H9 (cell line): Measurements from ENCODE around the gene OPHN1. TPM values are rescaled to one million over a fixed set of nuclear protein-coding genes. Genes with fewer than 3 reads are reported as not detected.

ENCODE experiments used
- DNase-seq: peaks from one replicate; pipeline ENCODE4 v3.0.0-alpha.2; 2017
- H2AFZ ChIP-seq: one replicate; pipeline ENCODE4 v1.6.1; 2013; ENCODE audit warnings: mild to moderate bottlenecking, low read length, control low read depth, moderate library complexity
- H2AK5ac ChIP-seq: 2 replicates; pipeline ENCODE4 v1.6.1; 2013; ENCODE audit warnings: low read length, control low read depth, mixed read lengths; ENCODE audit not compliant: insufficient read length
- H2BK120ac ChIP-seq: one replicate; pipeline ENCODE4 v1.6.1; 2013; ENCODE audit warnings: low read depth, mild to moderate bottlenecking, low read length, control low read depth, inconsistent platforms; ENCODE audit not compliant: poor library complexity, severe bottlenecking
- H2BK12ac ChIP-seq: 2 replicates; pipeline ENCODE4 v1.6.1; 2013; ENCODE audit warnings: low read length, control low read depth, mixed read lengths, low read depth; ENCODE audit not compliant: insufficient read length
- H2BK15ac ChIP-seq: 2 replicates; pipeline ENCODE4 v1.6.1; 2013; ENCODE audit warnings: low read depth, low read length, control low read depth
- H2BK20ac ChIP-seq: one replicate; pipeline ENCODE4 v1.6.1; 2013; ENCODE audit warnings: low read depth, mild to moderate bottlenecking, low read length, control low read depth, inconsistent platforms; ENCODE audit not compliant: poor library complexity, severe bottlenecking
- H2BK5ac ChIP-seq: 2 replicates; pipeline ENCODE4 v1.6.1; 2013; ENCODE audit warnings: low read length, control low read depth, mixed read lengths; ENCODE audit not compliant: insufficient read length
- H3K14ac ChIP-seq: 2 replicates; pipeline ENCODE4 v1.6.1; 2013; ENCODE audit warnings: low read length, control low read depth; ENCODE audit not compliant: insufficient read depth
- H3K18ac ChIP-seq: 2 replicates; pipeline ENCODE4 v1.6.1; 2013; ENCODE audit warnings: low read depth, mild to moderate bottlenecking, mixed read lengths, low read length, control low read depth; ENCODE audit not compliant: insufficient read length
- H3K23ac ChIP-seq: 2 replicates; pipeline ENCODE4 v1.6.1; 2013; ENCODE audit warnings: low read length, control low read depth, mixed read lengths, low read depth; ENCODE audit not compliant: insufficient read length
- H3K23me2 ChIP-seq: 2 replicates; pipeline ENCODE4 v1.6.1; 2013; ENCODE audit warnings: low read depth, mild to moderate bottlenecking, mixed read lengths, low read length, control low read depth; ENCODE audit not compliant: insufficient read length, poor library complexity, severe bottlenecking
- H3K27ac ChIP-seq: 2 replicates; pipeline ENCODE4 v1.5.1; 2013; ENCODE audit warnings: low read length, control low read depth, mixed read lengths, low read depth; ENCODE audit not compliant: insufficient read length
- H3K27me3 ChIP-seq: 2 replicates; pipeline ENCODE4 v1.6.1; 2013; ENCODE audit warnings: low read length, control low read depth, inconsistent platforms; ENCODE audit not compliant: insufficient read depth
- H3K4ac ChIP-seq: 2 replicates; pipeline ENCODE4 v1.6.1; 2013; ENCODE audit warnings: low read depth, mild to moderate bottlenecking, control low read depth, inconsistent platforms, low read length, moderate library complexity
- H3K4me1 ChIP-seq: 2 replicates; pipeline ENCODE4 v1.6.1; 2013; ENCODE audit warnings: low read length, control low read depth, inconsistent platforms; ENCODE audit not compliant: insufficient read depth
- H3K4me2 ChIP-seq: 2 replicates; pipeline ENCODE4 v1.6.1; 2013; ENCODE audit warnings: low read length, control low read depth, mixed read lengths; ENCODE audit not compliant: insufficient read length, insufficient read depth
- H3K56ac ChIP-seq: 2 replicates; pipeline ENCODE4 v1.6.1; 2013; ENCODE audit warnings: low read depth, mild to moderate bottlenecking, mixed read lengths, low read length, control low read depth; ENCODE audit not compliant: insufficient read length
- H3K79me1 ChIP-seq: 2 replicates; pipeline ENCODE4 v1.6.1; 2013; ENCODE audit warnings: low read depth, mild to moderate bottlenecking, moderate library complexity, low read length, control low read depth, inconsistent platforms; ENCODE audit not compliant: insufficient read depth, poor library complexity, severe bottlenecking
- H3K79me2 ChIP-seq: 2 replicates; pipeline ENCODE4 v1.6.1; 2013; ENCODE audit warnings: low read length, control low read depth, inconsistent platforms; ENCODE audit not compliant: insufficient read depth
- H3K9ac ChIP-seq: 2 replicates; pipeline ENCODE4 v1.6.1; 2013; ENCODE audit warnings: low read length, control low read depth, mixed read lengths; ENCODE audit not compliant: insufficient read length; ENCODE audit errors: extremely low read depth
- H3K9me3 ChIP-seq: one replicate; pipeline ENCODE4 v1.6.1; 2013; ENCODE audit warnings: low read depth, low read length, inconsistent platforms; ENCODE audit not compliant: control insufficient read depth
- H3T11ph ChIP-seq: one replicate; pipeline ENCODE4 v1.6.1; 2013; ENCODE audit warnings: mild to moderate bottlenecking, low read length, control low read depth, inconsistent platforms
- H4K20me1 ChIP-seq: one replicate; pipeline ENCODE4 v1.6.1; 2013; ENCODE audit not compliant: control insufficient read depth, insufficient read length, insufficient read depth
- H4K5ac ChIP-seq: 2 replicates; pipeline ENCODE4 v1.6.1; 2013; ENCODE audit warnings: low read depth, mild to moderate bottlenecking, mixed read lengths, low read length, control low read depth; ENCODE audit not compliant: insufficient read length
- H4K8ac ChIP-seq: replicated peaks from 2 replicates; pipeline ENCODE4 v1.6.1; 2013; ENCODE audit warnings: low read length, control low read depth, mixed read lengths, low read depth; ENCODE audit not compliant: insufficient read length
- H4K91ac ChIP-seq: 2 replicates; pipeline ENCODE4 v1.6.1; 2013; ENCODE audit warnings: low read depth, mild to moderate bottlenecking, moderate library complexity, mixed read lengths, low read length, control low read depth; ENCODE audit not compliant: insufficient read length
- H3K27ac Mint-ChIP-seq, 3 experiments: 2 replicates in 2 of 3; 3 replicates in 1 of 3; pipeline ENCODE4 v1.8.0; 2020 to 2021; ENCODE audit warnings: mixed read lengths in 3 of 3, mild to moderate bottlenecking in 1 of 3, moderate library complexity in 1 of 3
- H3K27me3 Mint-ChIP-seq: 2 replicates; pipeline ENCODE4 v1.8.0; 2021; ENCODE audit warnings: low read depth, mild to moderate bottlenecking, moderate library complexity, mixed read lengths
- H3K36me3 Mint-ChIP-seq, 3 experiments: 2 replicates in 2 of 3; 3 replicates in 1 of 3; pipeline ENCODE4 v1.8.0; 2020 to 2021; ENCODE audit warnings: low read depth in 3 of 3, mixed read lengths in 3 of 3; ENCODE audit not compliant: insufficient read depth in 1 of 3
- H3K4me1 Mint-ChIP-seq, 2 experiments: 2 replicates each; pipeline ENCODE4 v1.8.0; 2020; ENCODE audit warnings: mixed read lengths in 2 of 2
- H3K4me3 Mint-ChIP-seq, 2 experiments: 2 replicates in 1 of 2; 3 replicates in 1 of 2; pipeline ENCODE4 v1.8.0; 2020 to 2021; ENCODE audit warnings: mild to moderate bottlenecking in 2 of 2, mixed read lengths in 2 of 2, moderate library complexity in 1 of 2
- H3K9me3 Mint-ChIP-seq, 2 experiments: 2 replicates in 1 of 2; 3 replicates in 1 of 2; pipeline ENCODE4 v1.8.0; 2020; ENCODE audit warnings: mild to moderate bottlenecking in 2 of 2, mixed read lengths in 2 of 2, moderate library complexity in 1 of 2
- CTCF ChIP-seq: fragments of 200-600 bp; sonication (generic); conservative IDR thresholded peaks from 3 replicates; pipeline ENCODE4 v1.8.0; 2021; ENCODE audit warnings: antibody characterized with exemption, mild to moderate bottlenecking
- total RNA-seq: library from RNA; stranded (reverse); gene quantifications from 2 replicates; pipeline ENCODE4 v1.2.1, GENCODE V29; 2021

The OPHN1 gene
- total RNA-seq, 1 experiment from 2014 or later = 1.5 TPM

GRCh38 chrX:68077378-68077777, 355.9 kb downstream of the OPHN1 start:
- Histone ChIP-seq H2AK5ac (no peak overlapping the region), H3K4me2 (no peak overlapping the region), H3K79me2 (no peaks in the 10 kb centered on the region), H2BK120ac (no peak overlapping the region), H3K4me1 (no peaks in the 10 kb centered on the region), H2BK20ac (no peak overlapping the region), H4K5ac (no peak overlapping the region), H3K27me3 (no peaks in the 10 kb centered on the region), H2BK15ac (no peak overlapping the region), H3K27ac (no peak overlapping the region), H3K23me2 (no peaks in the 10 kb centered on the region), H3K9me3 (peaks cover 15% of the 10 kb centered on the region), H3K18ac (no peak overlapping the region), H2BK12ac (no peak overlapping the region), H4K91ac (no peak overlapping the region), H3K56ac (no peak overlapping the region), H3K23ac (no peak overlapping the region), H3K9ac (no peak overlapping the region), H3K4ac (no peak overlapping the region), H3T11ph (no peak overlapping the region), H3K14ac (no peak overlapping the region), H4K20me1 (no peaks in the 10 kb centered on the region), H3K79me1 (no peaks in the 10 kb centered on the region), H4K8ac (no peak overlapping the region), H2BK5ac (no peak overlapping the region), H2AFZ (no peak overlapping the region)
- Mint-ChIP-seq H3K9me3 (peaks cover 62 to 68% of the 10 kb centered on the region in 2 experiments), H3K4me1 (0 out of 4 replicates have a peak, but pooled peaks cover 0 to 2% of the 10 kb centered on the region in 2 experiments), H3K4me3 (no peak overlapping the region), H3K27ac (no peak overlapping the region), H3K27me3 (peaks cover 1% of the 10 kb centered on the region; the same call in 1 of the 2 replicates), H3K36me3 (peaks cover 1 to 13% (median 6%) of the 10 kb centered on the region in 3 experiments; a peak in 5 of 7 replicates)
- DNase-seq = no peak
- TF ChIP-seq CTCF = no peak
